Central memory CD8-positive, alpha-beta T cell (primary cell): ENCODE measurements around the gene RADIL.

Experiments
- ATAC-seq: fragments of 150-1000 bp; cut with Tn5 transposase; replicated peaks from 2 replicates; pipeline ENCODE4 v1.10.0; 2022; ENCODE audit warnings: mild to moderate bottlenecking, moderate FRiP score, moderate number of reproducible peaks; ENCODE audit not compliant: poor library complexity, severe bottlenecking; ENCODE audit errors: extremely low read depth
- DNase-seq, 2 donors: peaks; one replicate each; pipeline ENCODE4 v3.0.0; 2021; ENCODE audit warnings: low spot score in 2 of 2
- H3K27ac Mint-ChIP-seq: one replicate; pipeline ENCODE4 v1.8.0; 2022; ENCODE audit warnings: low read depth, mild to moderate bottlenecking, moderate library complexity, mixed read lengths
- H3K27me3 Mint-ChIP-seq: one replicate; pipeline ENCODE4 v1.8.0; 2022; ENCODE audit warnings: mixed read lengths
- H3K36me3 Mint-ChIP-seq: one replicate; pipeline ENCODE4 v1.8.0; 2022; ENCODE audit warnings: mild to moderate bottlenecking, moderate library complexity, mixed read lengths; ENCODE audit not compliant: insufficient read depth
- H3K4me1 Mint-ChIP-seq: one replicate; pipeline ENCODE4 v1.8.0; 2022; ENCODE audit warnings: mixed read lengths
- H3K4me3 Mint-ChIP-seq: one replicate; pipeline ENCODE4 v1.8.0; 2022; ENCODE audit warnings: mild to moderate bottlenecking, moderate library complexity, mixed read lengths
- H3K9me3 Mint-ChIP-seq: one replicate; pipeline ENCODE4 v1.8.0; 2022; ENCODE audit warnings: mixed read lengths

Gene RADIL

DNA sequence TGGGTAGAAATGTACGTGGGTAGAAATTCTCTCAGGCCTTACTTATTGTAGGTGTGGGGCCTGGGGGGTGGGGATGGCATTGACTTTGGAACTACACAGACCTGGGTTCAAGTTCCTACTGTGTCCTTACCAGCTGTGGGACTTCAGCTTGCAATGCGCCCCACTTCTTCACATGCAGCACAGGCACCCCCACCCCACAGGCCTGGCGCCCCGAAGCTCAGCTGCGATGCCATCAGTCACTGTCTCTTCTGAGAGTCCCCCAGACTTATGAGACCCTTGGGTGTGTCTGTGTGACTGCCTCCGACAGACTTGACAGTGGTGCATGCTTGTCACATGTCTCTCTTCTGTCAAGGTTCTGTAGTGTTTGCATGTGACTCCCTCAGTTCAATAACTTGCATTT, 111.2 kb downstream of the RADIL start:
- peaks cover 33% of the 10 kb centered on the region for H3K4me1 Mint-ChIP-seq
- H3K27me3 Mint-ChIP-seq, result no peaks in the 10 kb centered on the region
- ATAC-seq (no peak), DNase-seq (no peak)
- H3K4me3 Mint-ChIP-seq, result no peak overlapping the region
- peaks cover 16% of the 10 kb centered on the region for H3K36me3 Mint-ChIP-seq
- H3K27ac Mint-ChIP-seq, result no peak overlapping the region
- H3K9me3 Mint-ChIP-seq, result no peaks in the 10 kb centered on the region

DNA sequence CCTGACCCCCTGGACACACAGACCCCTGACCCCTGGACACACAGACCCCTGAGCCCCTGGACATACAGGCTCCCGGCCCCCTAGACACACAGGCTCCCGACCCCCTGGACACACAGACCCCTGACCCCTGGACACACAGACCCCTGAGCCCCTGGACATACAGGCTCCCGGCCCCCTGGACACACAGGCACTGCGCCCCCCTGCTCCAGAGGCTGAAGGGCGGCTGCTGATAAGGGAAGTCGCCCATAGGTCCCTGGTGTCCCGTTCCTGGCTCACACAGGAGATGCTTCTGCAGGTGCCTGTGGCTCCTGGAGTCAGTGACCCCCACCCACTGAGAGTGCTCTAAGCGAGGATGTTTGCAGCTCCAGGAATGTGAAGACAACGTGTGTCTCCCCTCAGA, 111.8 kb downstream of the RADIL start:
- Mint-ChIP-seq H3K36me3 (peaks cover 16% of the 10 kb centered on the region), H3K9me3 (no peaks in the 10 kb centered on the region), H3K27ac (no peak overlapping the region), H3K4me3 (no peak overlapping the region), H3K27me3 (no peaks in the 10 kb centered on the region), H3K4me1 (peaks cover 29% of the 10 kb centered on the region)
- DNase-seq (no peak), ATAC-seq (no peak)

DNA sequence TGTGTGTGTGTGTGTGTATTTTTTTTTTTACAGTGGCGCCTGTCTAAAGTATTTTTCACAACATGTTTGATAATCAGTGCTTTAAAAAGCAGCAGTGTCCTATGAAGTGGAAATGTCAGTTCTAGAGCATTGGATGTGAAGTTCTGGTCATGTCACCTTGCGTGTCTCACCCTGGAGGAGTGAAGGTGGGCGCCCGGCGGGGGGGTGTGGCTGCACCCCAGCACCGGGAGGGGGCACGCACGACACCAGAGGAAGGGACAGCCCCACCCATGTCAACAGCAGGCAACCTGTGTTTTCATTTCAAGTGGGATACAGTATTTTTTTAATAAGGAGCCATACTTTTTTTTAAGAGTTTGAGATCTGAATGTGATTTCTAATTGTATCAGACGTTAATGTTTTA, 112.6 kb downstream of the RADIL start:
- Mint-ChIP-seq H3K27me3 (no peaks in the 10 kb centered on the region), H3K27ac (peak overlapping the region; percentile 69), H3K4me3 (no peak overlapping the region), H3K36me3 (peaks cover 14% of the 10 kb centered on the region), H3K9me3 (no peaks in the 10 kb centered on the region), H3K4me1 (peaks cover 22% of the 10 kb centered on the region)
- ATAC-seq, result no peak
- no peak for DNase-seq

DNA sequence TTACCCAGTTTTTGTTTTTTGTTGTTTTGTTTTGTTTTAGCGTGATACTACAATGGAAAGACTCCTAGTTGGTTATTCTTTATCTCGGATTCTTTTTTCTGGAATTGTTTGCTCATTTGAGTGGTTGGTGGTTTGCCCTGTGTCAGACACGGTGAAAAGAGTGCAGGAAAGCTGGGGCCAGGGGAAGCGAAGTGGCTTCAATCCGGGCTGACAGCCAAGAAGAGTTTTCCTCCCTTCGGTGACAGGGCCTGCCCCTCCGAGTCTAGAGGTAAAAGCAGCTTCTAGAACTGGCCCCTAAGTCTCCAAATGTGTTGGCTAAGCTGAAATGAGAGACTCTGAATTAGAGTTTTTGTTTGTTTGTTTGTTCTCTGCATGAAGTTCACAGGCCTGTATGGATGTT, 113.8 kb downstream of the RADIL start:
- ATAC-seq (no peak), DNase-seq (no peak)
- Mint-ChIP-seq H3K36me3 (peaks cover 6% of the 10 kb centered on the region), H3K4me1 (peaks cover 13% of the 10 kb centered on the region), H3K27me3 (no peaks in the 10 kb centered on the region), H3K4me3 (no peak overlapping the region), H3K27ac (no peak overlapping the region), H3K9me3 (no peaks in the 10 kb centered on the region)

DNA sequence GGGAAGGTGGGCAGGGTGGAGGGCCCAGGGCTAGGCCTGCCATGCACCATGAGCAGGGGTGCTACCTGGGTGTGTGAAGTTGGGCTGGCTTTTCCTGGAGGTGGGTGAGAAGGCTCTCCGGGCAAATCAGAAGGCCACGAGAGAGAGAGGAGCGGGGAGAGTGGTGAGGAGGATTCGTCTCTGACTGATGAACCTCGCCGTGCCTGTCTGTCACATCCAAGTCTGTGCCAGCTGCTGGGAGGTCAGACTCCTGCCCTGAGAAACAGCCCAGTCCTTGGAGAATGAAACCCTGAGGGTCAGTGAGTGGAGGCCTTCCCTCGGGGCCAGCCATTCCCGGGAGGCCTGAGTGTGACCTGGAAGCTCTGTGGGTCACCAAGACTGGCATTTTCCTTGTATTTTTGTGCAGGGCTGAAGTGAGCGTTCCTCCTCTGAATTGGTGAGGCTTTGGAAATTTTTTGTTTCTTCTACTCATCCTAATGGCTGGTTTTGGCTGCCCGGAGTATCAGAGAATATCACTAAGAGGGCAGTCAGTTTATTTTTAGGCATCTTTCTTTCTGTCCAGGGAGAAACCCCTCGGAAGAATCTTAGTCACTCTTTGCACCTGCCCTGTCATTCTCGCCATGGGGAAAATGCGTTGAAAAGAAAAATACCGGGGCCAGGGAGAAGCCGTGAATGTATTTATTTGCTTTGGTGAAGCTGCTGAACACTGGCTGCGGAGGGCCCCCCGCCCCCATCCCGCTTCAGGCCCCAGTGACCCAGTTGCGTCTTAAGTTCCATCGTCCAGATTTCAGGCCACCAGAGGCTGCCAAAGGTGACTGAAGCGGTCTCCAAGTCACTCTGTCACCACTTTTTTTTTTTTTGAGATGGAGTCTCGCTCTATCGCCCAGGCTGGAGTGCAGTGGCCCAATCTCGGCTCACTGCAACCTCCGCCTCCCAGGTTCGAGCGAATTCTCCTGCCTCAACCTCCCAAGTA, 114.6 kb downstream of the RADIL start:
- peaks cover 5% of the 10 kb centered on the region for H3K4me1 Mint-ChIP-seq
- ATAC-seq (no peak), DNase-seq (no peak)
- no peak overlapping the region for H3K27ac Mint-ChIP-seq
- no peak overlapping the region for H3K4me3 Mint-ChIP-seq
- no peaks in the 10 kb centered on the region for H3K27me3 Mint-ChIP-seq
- peaks cover 11% of the 10 kb centered on the region for H3K36me3 Mint-ChIP-seq
- H3K9me3 Mint-ChIP-seq, result no peaks in the 10 kb centered on the region

DNA sequence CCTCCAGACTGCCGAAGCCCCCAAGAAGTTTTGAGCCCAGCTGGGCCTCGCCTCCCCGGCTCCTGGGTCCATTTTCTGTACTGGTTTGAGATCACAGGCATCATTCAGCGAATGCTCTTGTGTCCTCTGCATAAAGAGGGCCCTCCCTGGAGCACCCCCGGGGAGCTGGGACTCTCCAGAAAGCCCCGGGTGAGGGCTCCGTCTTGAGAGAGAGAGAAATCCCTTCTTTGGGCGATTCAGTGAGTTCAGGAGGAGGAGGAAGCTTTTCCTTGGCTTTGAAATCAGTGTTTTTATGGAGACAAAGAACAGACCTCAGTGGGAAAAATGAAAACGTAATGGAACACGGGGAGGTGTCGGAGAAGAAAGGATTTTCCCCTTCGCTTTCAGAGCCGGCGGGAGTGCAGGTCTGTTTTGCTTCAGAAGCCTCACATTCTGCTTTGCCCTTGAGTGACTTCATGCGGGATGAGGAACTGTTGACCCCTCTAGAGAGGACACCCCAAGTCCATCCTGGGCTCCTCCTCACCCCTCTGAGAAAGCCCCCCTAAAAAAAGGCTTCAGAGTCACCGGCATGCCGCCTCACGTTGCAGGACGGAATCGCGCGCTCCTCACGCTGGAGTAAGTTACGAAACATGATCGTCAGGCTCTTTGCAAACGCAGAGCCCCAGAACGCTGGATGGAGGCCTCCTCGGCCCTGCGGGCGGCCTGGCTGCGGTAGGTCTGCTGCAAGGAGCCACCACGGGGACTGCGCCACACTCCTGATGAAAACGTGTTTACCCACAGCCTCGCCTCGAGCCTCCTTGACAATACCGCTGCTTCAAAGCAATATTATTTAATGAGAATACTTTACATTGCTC, 116.6 kb downstream of the RADIL start:
- Mint-ChIP-seq H3K4me3 (no peak overlapping the region), H3K9me3 (no peaks in the 10 kb centered on the region), H3K4me1 (peaks cover 5% of the 10 kb centered on the region), H3K36me3 (peaks cover 11% of the 10 kb centered on the region), H3K27me3 (no peaks in the 10 kb centered on the region), H3K27ac (no peak overlapping the region)
- DNase-seq, result no peak
- ATAC-seq, result no peak

DNA sequence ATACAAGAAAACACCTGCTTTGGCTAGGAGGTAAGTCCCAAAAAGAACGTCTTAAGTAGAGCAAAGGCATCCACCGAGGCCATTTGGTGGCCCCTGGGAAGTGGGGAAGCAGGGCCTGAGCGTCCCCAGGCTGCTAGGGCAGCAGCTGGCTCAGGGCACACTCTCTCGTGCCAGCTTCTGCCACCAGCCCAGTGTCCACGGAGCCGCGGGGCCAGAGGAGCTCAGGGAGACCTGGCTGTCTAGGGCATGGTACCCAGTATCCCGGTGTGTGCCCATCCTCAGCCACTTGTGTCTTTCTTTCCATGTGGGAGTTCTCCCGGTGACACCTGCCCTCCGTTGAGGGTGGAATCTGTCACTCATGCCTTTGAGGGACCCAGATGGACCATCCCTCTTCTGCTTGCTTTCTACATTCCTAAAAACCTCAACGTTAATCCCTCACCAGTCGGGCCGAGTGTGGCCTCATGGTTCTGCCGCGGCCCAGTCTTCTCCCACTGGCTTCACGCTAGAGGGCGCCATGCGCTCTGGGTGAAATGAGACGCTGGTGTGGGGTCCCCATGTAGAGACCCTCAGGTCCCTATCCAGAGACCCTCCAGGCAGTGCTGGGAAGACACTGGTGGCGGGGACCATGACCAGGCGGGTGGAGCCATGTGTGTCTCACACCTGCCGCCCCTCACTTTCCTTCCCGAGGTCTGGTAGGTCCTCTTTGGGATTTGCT, 117.6 kb downstream of the RADIL start:
- Mint-ChIP-seq H3K4me1 (peaks cover 5% of the 10 kb centered on the region), H3K9me3 (no peaks in the 10 kb centered on the region), H3K27me3 (no peaks in the 10 kb centered on the region), H3K4me3 (no peak overlapping the region), H3K36me3 (peaks cover 13% of the 10 kb centered on the region), H3K27ac (no peak overlapping the region)
- DNase-seq (no peak), ATAC-seq (no peak)

DNA sequence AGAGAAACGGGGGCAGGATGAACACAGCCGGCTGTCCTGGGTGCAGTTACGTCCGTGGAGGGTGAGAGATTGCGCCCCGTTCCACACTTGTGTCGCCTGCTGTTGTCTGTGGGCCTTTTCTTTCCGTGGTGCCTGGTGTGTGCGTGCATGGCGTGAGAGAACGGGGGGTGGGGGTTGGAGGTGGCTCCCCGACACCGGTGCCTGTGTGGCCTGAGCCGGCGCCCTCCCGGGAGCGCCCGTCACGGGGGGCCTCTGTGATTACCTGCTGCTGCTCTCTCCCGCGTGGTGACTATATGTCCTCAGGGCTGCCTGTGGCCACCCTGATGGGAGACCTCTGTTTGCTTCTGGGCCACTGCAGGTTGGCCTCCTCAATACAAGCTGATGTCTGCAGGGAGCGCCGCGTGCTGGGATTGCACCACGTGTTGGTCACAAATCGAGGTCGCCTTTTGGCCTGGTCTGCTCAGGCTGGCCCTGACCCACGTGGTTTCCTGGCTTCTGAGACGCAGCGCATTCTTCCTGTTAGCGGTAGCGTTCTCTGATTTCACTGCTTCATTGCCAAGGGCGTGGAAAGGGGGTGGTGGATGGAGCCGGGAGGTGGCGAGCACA, 119.0 kb downstream of the RADIL start:
- peaks cover 18% of the 10 kb centered on the region for H3K36me3 Mint-ChIP-seq
- DNase-seq (no peak), ATAC-seq (no peak)
- H3K4me1 Mint-ChIP-seq, result no peaks in the 10 kb centered on the region
- no peaks in the 10 kb centered on the region for H3K9me3 Mint-ChIP-seq
- peak overlapping the region; percentile 55 for H3K27ac Mint-ChIP-seq
- no peaks in the 10 kb centered on the region for H3K27me3 Mint-ChIP-seq
- H3K4me3 Mint-ChIP-seq, result no peak overlapping the region

DNA sequence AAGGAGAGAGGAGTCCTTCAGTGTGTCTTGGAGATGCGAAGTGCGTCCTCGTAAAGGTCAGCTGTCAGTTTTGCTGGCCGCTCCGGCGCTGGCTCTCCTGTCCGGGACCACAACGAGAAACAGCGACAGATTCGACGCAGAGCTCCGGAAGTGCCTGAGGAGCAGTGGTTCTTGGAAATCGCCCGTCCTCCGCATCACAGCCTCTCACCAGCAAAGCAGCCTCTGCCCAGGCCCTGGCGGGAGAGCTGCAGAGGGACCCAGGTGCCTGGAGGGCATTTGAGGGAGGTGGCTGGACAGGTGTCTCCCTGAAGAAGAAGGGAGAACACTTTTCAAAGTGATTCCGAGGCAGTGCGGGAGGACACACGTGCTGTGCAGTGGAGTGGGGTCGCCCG, 119.7 kb downstream of the RADIL start:
- ATAC-seq, result no peak
- Mint-ChIP-seq H3K4me1 (no peaks in the 10 kb centered on the region), H3K27ac (no peak overlapping the region), H3K9me3 (no peaks in the 10 kb centered on the region), H3K27me3 (no peaks in the 10 kb centered on the region), H3K36me3 (peaks cover 20% of the 10 kb centered on the region), H3K4me3 (no peak overlapping the region)
- no peak for DNase-seq

DNA sequence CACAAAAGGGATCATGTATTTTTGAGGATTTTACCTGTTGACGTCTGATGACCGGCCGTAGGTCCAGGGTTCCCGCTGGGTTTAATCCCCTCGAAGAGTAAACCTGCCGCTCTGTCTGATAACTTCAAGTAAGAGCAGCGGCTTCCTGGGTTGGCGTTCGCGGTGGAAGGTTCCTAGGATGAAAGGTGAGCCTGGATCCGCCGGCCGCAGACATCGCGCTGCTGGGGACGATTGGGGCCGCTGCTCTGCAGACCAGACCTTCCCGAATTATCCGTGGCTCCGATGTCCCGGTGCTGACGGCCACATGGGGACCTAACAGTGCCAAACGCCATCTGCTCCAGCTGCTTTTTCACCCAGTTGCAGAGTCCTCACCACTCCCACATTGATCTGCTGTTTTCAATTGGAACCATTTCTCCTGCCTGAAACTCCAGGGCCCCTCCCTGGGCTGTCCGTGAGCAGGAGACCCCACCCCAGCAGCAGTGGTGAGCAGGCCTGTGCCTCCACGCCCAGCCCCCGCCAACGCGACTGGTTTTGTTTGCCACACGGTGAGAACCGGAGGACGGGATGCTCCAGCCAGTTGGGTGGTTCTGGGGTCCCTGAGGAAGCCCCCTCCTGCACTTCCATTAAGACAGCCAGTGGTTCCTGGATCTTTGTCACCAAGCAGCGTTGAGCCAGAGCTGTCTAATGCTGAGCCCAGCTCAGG, 120.3 kb downstream of the RADIL start:
- no peak for ATAC-seq
- Mint-ChIP-seq H3K27me3 (no peaks in the 10 kb centered on the region), H3K4me3 (no peak overlapping the region), H3K27ac (no peak overlapping the region), H3K4me1 (no peaks in the 10 kb centered on the region), H3K9me3 (no peaks in the 10 kb centered on the region), H3K36me3 (peaks cover 23% of the 10 kb centered on the region)
- no peak for DNase-seq

DNA sequence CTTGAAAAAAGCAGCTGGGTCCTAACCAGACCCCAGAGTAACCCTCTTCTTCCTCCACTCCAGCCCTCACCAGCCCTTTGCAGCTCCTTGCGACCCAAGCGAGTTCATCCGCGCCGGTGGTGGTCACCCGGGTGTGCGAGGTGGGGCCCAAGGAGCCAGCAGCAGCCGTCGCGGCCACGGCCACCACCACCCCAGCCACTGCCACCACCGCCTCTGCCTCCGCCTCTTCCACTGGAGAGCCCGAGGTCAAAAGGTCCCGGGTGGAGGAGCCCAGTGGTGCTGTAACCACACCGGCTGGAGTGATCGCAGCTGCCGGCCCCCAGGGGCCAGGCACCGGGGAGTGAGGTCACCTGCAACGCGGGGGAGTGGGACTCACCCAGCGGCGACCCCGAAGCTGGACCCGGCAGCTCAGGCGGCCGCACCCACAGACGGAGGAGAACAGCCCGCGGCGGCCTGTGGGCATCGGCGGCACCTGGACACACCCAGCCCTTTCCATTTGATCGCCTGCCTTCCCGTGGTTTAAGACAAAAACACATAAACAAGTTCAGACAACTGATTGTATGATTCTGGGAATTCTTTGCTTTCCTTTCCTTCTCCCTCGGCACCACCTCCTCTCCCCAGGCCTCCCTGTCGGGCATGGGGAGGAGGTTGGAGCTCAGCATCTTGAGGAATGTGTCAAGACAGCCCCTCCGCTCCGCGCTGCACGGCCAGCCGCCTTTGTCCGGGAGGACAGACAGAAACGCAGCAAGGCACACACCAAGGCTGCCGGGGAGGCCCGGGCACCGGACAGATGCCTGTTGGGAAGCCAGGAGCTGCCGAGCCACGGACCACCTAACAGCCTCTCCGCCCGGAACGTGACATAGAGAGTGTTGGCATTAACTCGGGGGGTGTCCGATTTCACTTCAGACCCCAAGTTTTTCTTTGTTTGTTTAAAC, 121.1 kb downstream of the RADIL start:
- H3K9me3 Mint-ChIP-seq, result no peaks in the 10 kb centered on the region
- no peaks in the 10 kb centered on the region for H3K4me1 Mint-ChIP-seq
- no peaks in the 10 kb centered on the region for H3K27me3 Mint-ChIP-seq
- DNase-seq (no peak), ATAC-seq (no peak)
- H3K27ac Mint-ChIP-seq, result no peak overlapping the region
- peaks cover 23% of the 10 kb centered on the region for H3K36me3 Mint-ChIP-seq
- no peak overlapping the region for H3K4me3 Mint-ChIP-seq
